Measurements from ENCODE around the gene TPCN1. TPM values are rescaled to one million over a fixed set of nuclear protein-coding genes. Genes with fewer than 3 reads are reported as not detected.

Gene TPCN1
- total RNA-seq, 4 donors from 2014 or later = 27.6 to 82.3 (median 46.3) TPM

- TF ChIP-seq, protein P1, sequence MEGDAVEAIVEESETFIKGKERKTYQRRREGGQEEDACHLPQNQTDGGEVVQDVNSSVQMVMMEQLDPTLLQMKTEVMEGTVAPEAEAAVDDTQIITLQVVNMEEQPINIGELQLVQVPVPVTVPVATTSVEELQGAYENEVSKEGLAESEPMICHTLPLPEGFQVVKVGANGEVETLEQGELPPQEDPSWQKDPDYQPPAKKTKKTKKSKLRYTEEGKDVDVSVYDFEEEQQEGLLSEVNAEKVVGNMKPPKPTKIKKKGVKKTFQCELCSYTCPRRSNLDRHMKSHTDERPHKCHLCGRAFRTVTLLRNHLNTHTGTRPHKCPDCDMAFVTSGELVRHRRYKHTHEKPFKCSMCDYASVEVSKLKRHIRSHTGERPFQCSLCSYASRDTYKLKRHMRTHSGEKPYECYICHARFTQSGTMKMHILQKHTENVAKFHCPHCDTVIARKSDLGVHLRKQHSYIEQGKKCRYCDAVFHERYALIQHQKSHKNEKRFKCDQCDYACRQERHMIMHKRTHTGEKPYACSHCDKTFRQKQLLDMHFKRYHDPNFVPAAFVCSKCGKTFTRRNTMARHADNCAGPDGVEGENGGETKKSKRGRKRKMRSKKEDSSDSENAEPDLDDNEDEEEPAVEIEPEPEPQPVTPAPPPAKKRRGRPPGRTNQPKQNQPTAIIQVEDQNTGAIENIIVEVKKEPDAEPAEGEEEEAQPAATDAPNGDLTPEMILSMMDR (IDR thresholded peaks at IDR 0.05; ENCODE audit: low read depth) = no peak
These were observed 48.1 kb downstream of the TPCN1 start for GRCh38 chr12:113269257-113269943.

DNA sequence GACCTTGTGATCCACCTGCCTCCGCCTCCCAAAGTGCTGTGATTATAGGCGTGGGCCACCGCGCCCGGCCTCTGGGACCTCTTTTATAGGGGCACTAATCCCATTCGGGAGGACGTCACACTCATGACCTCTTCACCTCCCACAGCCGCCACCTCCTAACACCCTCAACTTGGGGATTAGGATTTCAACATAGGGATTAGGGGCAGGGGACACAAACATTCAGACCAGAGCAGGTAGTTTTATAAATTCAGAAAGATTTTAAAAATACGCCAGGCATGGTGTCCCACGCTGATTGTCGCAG is 49.4 kb downstream of the TPCN1 start:
- TF ChIP-seq, protein P1 (IDR thresholded peaks at IDR 0.05; ENCODE audit: low read depth) = no peak

- TF ChIP-seq, protein P1 (IDR thresholded peaks at IDR 0.05; ENCODE audit: low read depth) = no peak
These were observed 50.2 kb downstream of the TPCN1 start for GRCh38 chr12:113271466-113271852.

GRCh38 chr12:113271853-113272561 is 50.7 kb downstream of the TPCN1 start:
- TF ChIP-seq, protein P1 (IDR thresholded peaks at IDR 0.05; ENCODE audit: low read depth) = no peak

DNA sequence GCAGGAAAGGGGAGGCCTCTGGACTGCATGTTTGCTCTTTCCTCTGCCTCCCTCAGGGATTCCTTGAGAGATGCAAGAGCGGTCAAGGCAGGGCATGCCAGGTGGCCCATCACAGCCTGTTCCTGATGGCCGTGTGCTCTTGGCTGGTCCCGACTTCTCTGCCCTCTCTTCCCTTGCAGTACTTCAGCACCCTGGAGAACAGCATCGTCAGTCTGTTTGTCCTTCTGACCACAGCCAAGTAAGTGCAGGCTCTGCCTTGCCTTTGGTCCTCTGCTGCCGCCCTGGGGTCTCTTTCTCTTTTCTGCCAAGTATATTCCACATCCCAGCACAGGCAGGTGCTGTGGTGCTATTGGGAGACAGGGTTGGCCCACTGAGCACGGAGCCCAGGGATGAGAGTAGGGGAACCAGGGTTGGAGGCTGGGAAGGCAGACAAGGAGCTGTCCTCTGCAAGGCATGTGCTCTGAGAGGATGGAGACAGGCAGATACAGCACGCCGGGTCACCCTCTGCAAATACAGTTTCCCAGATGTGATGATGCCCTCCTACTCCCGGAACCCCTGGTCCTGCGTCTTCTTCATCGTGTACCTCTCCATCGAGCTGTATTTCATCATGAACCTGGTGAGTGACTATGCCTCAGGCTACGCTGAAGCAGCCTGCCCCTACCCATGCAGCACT is 51.9 kb downstream of the TPCN1 start:
- TF ChIP-seq, protein P1 (IDR thresholded peaks at IDR 0.05; ENCODE audit: low read depth) = no peak

DNA sequence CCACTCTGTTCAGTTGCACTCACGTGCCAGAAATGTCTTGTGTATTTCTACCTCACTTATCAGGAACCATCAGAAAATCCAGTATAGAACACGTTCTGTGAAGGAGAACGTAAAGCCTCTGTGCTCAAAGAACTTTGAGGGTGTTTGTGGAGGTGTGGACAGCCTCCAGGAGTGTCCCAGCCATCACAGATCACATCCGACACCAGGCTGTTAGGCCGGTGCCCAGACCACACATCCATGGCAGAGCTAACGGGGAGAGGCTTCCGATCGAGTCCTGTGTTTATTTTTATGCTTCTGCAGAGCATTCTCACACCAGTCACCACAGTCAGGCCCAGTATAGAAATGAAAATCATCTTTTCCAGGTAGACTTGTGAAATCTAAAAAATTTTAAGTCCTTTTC is 53.6 kb downstream of the TPCN1 start:
- TF ChIP-seq, protein P1 (IDR thresholded peaks at IDR 0.05; ENCODE audit: low read depth) = no peak

- TF ChIP-seq, protein P1 (IDR thresholded peaks at IDR 0.05; ENCODE audit: low read depth) = no peak
These were observed 55.0 kb downstream of the TPCN1 start for GRCh38 chr12:113276306-113276705.

Measured in subcutaneous adipose tissue (tissue), 4 donors.